GM18507 (cell line): ENCODE results near the gene IL18BP.

Experiments
- DNase-seq: peaks from one replicate; pipeline ENCODE4 v3.0.0; 2011; ENCODE audit warnings: low read depth; ENCODE audit not compliant: insufficient read length; ENCODE audit errors: extremely low spot score
- FAIRE-seq: peaks from 2 replicates; lab custom pipeline; 2011; peaks lifted over from hg19 to GRCh38; lab: Jason Lieb, UNC

IL18BP gene

GRCh38 chr11:71995726-71996291 lies 2.9 kb upstream of the IL18BP start:
- DNase-seq (no peak), FAIRE-seq (no peak)

GRCh38 chr11:71996517-71996916 lies 2.2 kb upstream of the IL18BP start:
- DNase-seq, result no peak
- FAIRE-seq, result no peak

- DNase-seq (no peak), FAIRE-seq (no peak)
These were observed 1.8 kb upstream of the IL18BP start for GRCh38 chr11:71996946-71997345.

GRCh38 chr11:71997594-71997993 lies 1.1 kb upstream of the IL18BP start:
- no peak for FAIRE-seq
- DNase-seq, result no peak

- no peak for DNase-seq
- FAIRE-seq, result no peak
These were observed 648 bp upstream of the IL18BP start for GRCh38 chr11:71998061-71998460.

- no peak for FAIRE-seq
- no peak for DNase-seq
These were observed 653 bp downstream of the IL18BP start for GRCh38 chr11:71999362-71999761.

- DNase-seq (no peak), FAIRE-seq (no peak)
These were observed 1.1 kb downstream of the IL18BP start for GRCh38 chr11:71999798-72000197.

- FAIRE-seq, result no peak
- DNase-seq, result no peak
These were observed 1.6 kb downstream of the IL18BP start for GRCh38 chr11:72000202-72000867.

GRCh38 chr11:72001285-72001684 lies 2.6 kb downstream of the IL18BP start:
- FAIRE-seq (no peak), DNase-seq (no peak)

GRCh38 chr11:72001834-72002591 lies 3.3 kb downstream of the IL18BP start:
- DNase-seq (no peak), FAIRE-seq (no peak)

GRCh38 chr11:72002841-72003775 lies 4.4 kb downstream of the IL18BP start:
- FAIRE-seq, result no peak
- no peak for DNase-seq

- no peak for FAIRE-seq
- no peak for DNase-seq
These were observed 5.1 kb downstream of the IL18BP start for GRCh38 chr11:72003776-72004171.

- FAIRE-seq (no peak), DNase-seq (no peak)
These were observed 6.0 kb downstream of the IL18BP start for GRCh38 chr11:72004515-72005346.

GRCh38 chr11:72005347-72006260 lies 6.9 kb downstream of the IL18BP start:
- FAIRE-seq (no peak), DNase-seq (no peak)

GRCh38 chr11:72006309-72007088 lies 7.8 kb downstream of the IL18BP start:
- FAIRE-seq (no peak), DNase-seq (no peak)

GRCh38 chr11:72007089-72007476 lies 8.4 kb downstream of the IL18BP start:
- FAIRE-seq (no peak), DNase-seq (no peak)

GRCh38 chr11:72007587-72007986 lies 8.9 kb downstream of the IL18BP start:
- DNase-seq (no peak), FAIRE-seq (no peak)
